HepG2 (cell line): Measurements from ENCODE around the gene YLPM1. TPM values are rescaled to one million over a fixed set of nuclear protein-coding genes. Genes with fewer than 3 reads are reported as not detected.

Experiments used
- ATAC-seq: fragments of 200-7000 bp; cut with Tn5 transposase; 3 replicates; pipeline ENCODE4 v1.9.1; 2020; ENCODE audit warnings: mild to moderate bottlenecking, moderate library complexity
- BruUV-seq: library from RNA; stranded (reverse); fragments of 400-500 nt; replicated peaks from 2 replicates; lab custom pipeline; 2021; lab: Mats Ljungman, UMichigan
- CTCF ChIA-PET: fragments of 300-600 bp; formaldehyde crosslinking; extraction: SDS; loops from one replicate; lab custom pipeline; 2021; ENCODE audit warnings: low total read pairs, inconsistent platforms, low intra/inter-chr PET ratio; lab: Yijun Ruan, JAX
- POLR2A ChIA-PET: fragments of 350-600 bp; sonication (Branson Sonifier 250); formaldehyde crosslinking; loops from one replicate; lab custom pipeline; 2020; ENCODE audit warnings: antibody characterized with exemption, inconsistent platforms; lab: Yijun Ruan, JAX
- DNase-seq: peaks from one replicate; pipeline ENCODE4 v3.0.0-alpha.2; 2015; ENCODE audit warnings: low spot score
- FAIRE-seq: peaks from 3 replicates; lab custom pipeline; 2011; peaks lifted over from hg19 to GRCh38; lab: Jason Lieb, UNC
- H2AFZ ChIP-seq: one replicate; pipeline ENCODE4 v1.6.1; 2011; ENCODE audit warnings: low read length, inconsistent platforms
- H3K27ac ChIP-seq: fragments of 300-600 bp; 3 replicates; pipeline ENCODE4 v1.8.0; 2011; ENCODE audit warnings: mixed run types, mild to moderate bottlenecking, mixed read lengths, low read length, inconsistent platforms; ENCODE audit not compliant: insufficient read depth; ENCODE audit errors: extremely low read length
- H3K27me3 ChIP-seq, 2 experiments: fragments of 200-600 bp in 1 of 2; 2 replicates in 1 of 2; 3 replicates in 1 of 2; pipeline versions ENCODE4 v1.6.0 to v1.8.0; 2011; ENCODE audit warnings: low read length in 2 of 2, mild to moderate bottlenecking in 2 of 2, moderate library complexity in 2 of 2, inconsistent platforms in 1 of 2; ENCODE audit not compliant: insufficient read depth in 2 of 2, control insufficient read depth in 1 of 2
- H3K36me3 ChIP-seq, 2 experiments: fragments of 200-600 bp in 1 of 2; replicated peaks in 1 of 2; 2 replicates in 1 of 2; 3 replicates in 1 of 2; pipeline versions ENCODE4 v1.5.1 to v1.8.0; 2011; ENCODE audit warnings: low read length in 2 of 2, inconsistent platforms in 1 of 2; ENCODE audit not compliant: insufficient read depth in 2 of 2, control insufficient read depth in 1 of 2
- H3K4me1 ChIP-seq: 2 replicates; pipeline ENCODE4 v1.5.1; 2012; ENCODE audit warnings: low read length, inconsistent platforms; ENCODE audit not compliant: insufficient read depth
- H3K4me2 ChIP-seq: 2 replicates; pipeline ENCODE4 v1.6.0; 2011; ENCODE audit warnings: low read depth, low read length, inconsistent platforms
- H3K4me3 ChIP-seq, 3 experiments: fragments of 200-600 bp in 1 of 3; sonication (generic), shearing (Covaris generic) in 1 of 3; replicated peaks in 1 of 3; 2 replicates each; pipeline ENCODE4 v1.5.1; 2011 to 2016; ENCODE audit warnings: low read length in 3 of 3, inconsistent platforms in 2 of 3, low read depth in 2 of 3, mild to moderate bottlenecking in 2 of 3, control low read depth in 1 of 3, mixed read lengths in 1 of 3; ENCODE audit not compliant: insufficient read depth in 1 of 3
- H3K79me2 ChIP-seq: one replicate; pipeline ENCODE4 v1.6.1; 2011; ENCODE audit warnings: low read length, inconsistent platforms; ENCODE audit not compliant: insufficient read depth
- H3K9ac ChIP-seq: 2 replicates; pipeline ENCODE4 v1.6.0; 2011; ENCODE audit warnings: mild to moderate bottlenecking, low read depth, low read length, inconsistent platforms; ENCODE audit not compliant: insufficient read depth
- H3K9me3 ChIP-seq: 2 replicates; pipeline ENCODE4 v1.5.1; 2012; ENCODE audit warnings: mild to moderate bottlenecking, low read length
- H4K20me1 ChIP-seq: 2 replicates; pipeline ENCODE4 v1.6.0; 2011; ENCODE audit warnings: inconsistent platforms, mild to moderate bottlenecking, low read length, moderate library complexity; ENCODE audit not compliant: insufficient read depth
- CBX2 ChIP-seq, 2 experiments: fragments of 200-600 bp in 1 of 2; sonication (generic); formaldehyde crosslinking in 1 of 2; IDR thresholded peaks; 2 replicates each; pipeline versions ENCODE4 v1.7.0 to v1.8.1; 2018 to 2022; ENCODE audit warnings: low read depth in 2 of 2, low read length in 1 of 2, mild to moderate bottlenecking in 1 of 2, missing genetic modification reagents in 1 of 2
- FOSL1 ChIP-seq: sonication (generic); formaldehyde crosslinking; IDR thresholded peaks from 2 replicates; pipeline ENCODE4 v1.9.0; 2021; ENCODE audit warnings: missing genetic modification reagents, borderline replicate concordance
- HHEX ChIP-seq: IDR thresholded peaks from 2 replicates; pipeline ENCODE4 v1.6.1; 2016; ENCODE audit warnings: control low read depth
- MATR3 ChIP-seq: sonication (generic); formaldehyde crosslinking; IDR thresholded peaks from 2 replicates; pipeline ENCODE4 v1.4.0; 2020; ENCODE audit warnings: missing genetic modification reagents
- NPAS2 ChIP-seq: sonication (generic); formaldehyde crosslinking; IDR thresholded peaks from 2 replicates; pipeline ENCODE4 v1.8.0; 2022; ENCODE audit warnings: mild to moderate bottlenecking, missing genetic modification reagents, borderline replicate concordance
- TP53 ChIP-seq: sonication (generic); formaldehyde crosslinking; conservative IDR thresholded peaks from 2 replicates; pipeline ENCODE4 v1.4.0; 2020; ENCODE audit warnings: missing genetic modification reagents
- ZNF235 ChIP-seq: sonication (generic); formaldehyde crosslinking; IDR thresholded peaks from 2 replicates; pipeline ENCODE4 v1.8.1; 2023; ENCODE audit warnings: mild to moderate bottlenecking, missing genetic modification reagents, borderline replicate concordance
- in situ Hi-C: cut with HindIII; loops from 2 replicates; pipeline ENCODE4 v1.10.0; 2017; ENCODE audit warnings: low pct_unique_long_range_greater_than_20kb; ENCODE audit not compliant: extremely low pct_ligation_motif_present
- intact Hi-C: fragments of 100-400 bp; cut with micrococcal nuclease; formaldehyde crosslinking; loops from one replicate; pipeline ENCODE4 v1.10.0; 2022; ENCODE audit not compliant: unreplicated experiment
- polyA plus RNA-seq, 8 experiments: library from polyadenylated mRNA; depleted of rRNA in 3 of 8; stranded (reverse) in 7 of 8; unstranded in 1 of 8; fragments of >200 nt; fragmentation: Illumina TruSeq in 4 of 8; extraction: Trizol in 4 of 8; gene quantifications; 2 replicates each; pipeline versions ENCODE4 v1.2.1 to v1.2.3, GENCODE V29; 2011 to 2016; ENCODE audit warnings: low read depth in 4 of 8, missing spikeins in 1 of 8, mixed read lengths in 1 of 8; ENCODE audit not compliant: insufficient read depth in 1 of 8
- total RNA-seq, 5 experiments: library from RNA; depleted of rRNA; stranded (reverse); fragments of >200 nt; fragmentation: Illumina TruSeq; extraction: Trizol; gene quantifications; 2 replicates each; pipeline ENCODE4 v1.2.3, GENCODE V29; 2016; ENCODE audit warnings: low read depth in 1 of 5
- TF ChIP-seq, protein P1 (sequence below): sonication (generic); formaldehyde crosslinking; IDR thresholded peaks from 2 replicates; pipeline ENCODE4 v1.4.0; 2020; ENCODE audit warnings: missing genetic modification reagents
- TF ChIP-seq, protein P2 (sequence below): sonication (generic); formaldehyde crosslinking; IDR thresholded peaks from 2 replicates; pipeline ENCODE4 v1.4.0; 2020; ENCODE audit warnings: mild to moderate bottlenecking, missing genetic modification reagents
- TF ChIP-seq, protein P3 (sequence below): sonication (generic); formaldehyde crosslinking; conservative IDR thresholded peaks from 2 replicates; pipeline ENCODE4 v1.8.0; 2022; ENCODE audit warnings: mild to moderate bottlenecking, moderate library complexity, missing genetic modification reagents
- TF ChIP-seq, protein P4 (sequence below): sonication (generic); formaldehyde crosslinking; IDR thresholded peaks from 2 replicates; pipeline ENCODE4 v1.5.0; 2020; ENCODE audit warnings: mild to moderate bottlenecking, missing genetic modification reagents

YLPM1 gene
- total and polyA plus RNA-seq, 2 of the 13 experiments (the other 11 are each of a cell fraction or from before 2014, with no cell fraction given): 6.7 to 21.9 TPM

DNA sequence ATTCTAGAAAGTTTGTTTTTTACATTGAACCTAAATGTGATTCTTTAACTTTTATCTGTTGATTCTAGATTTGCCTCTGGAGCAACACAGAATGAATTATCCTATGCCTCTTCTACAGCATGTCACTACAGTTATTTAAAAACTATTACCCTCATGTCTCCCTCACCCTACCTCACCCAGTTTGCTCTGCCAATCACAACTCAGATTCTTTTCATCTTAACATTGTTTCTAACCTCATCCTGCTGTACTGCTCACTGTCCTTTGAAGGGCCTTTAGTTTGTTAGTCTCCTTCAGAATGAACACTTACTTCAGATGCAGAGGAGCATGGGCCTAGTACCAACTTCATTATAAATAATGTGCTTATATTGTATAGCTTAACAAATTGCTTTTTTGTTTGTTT, 21.5 kb downstream of the YLPM1 start:
- FAIRE-seq (no peak), DNase-seq (no peak), ATAC-seq (no peak)
- ChIA-PET POLR2A (no interaction called here), CTCF (no interaction called here)
- H3K4me2 ChIP-seq: no peak overlapping the region
- no peak overlapping the region for H3K27ac ChIP-seq
- H3K9ac ChIP-seq: no peak overlapping the region
- H3K4me3 ChIP-seq: no peak overlapping the region
- TF ChIP-seq, protein P1, sequence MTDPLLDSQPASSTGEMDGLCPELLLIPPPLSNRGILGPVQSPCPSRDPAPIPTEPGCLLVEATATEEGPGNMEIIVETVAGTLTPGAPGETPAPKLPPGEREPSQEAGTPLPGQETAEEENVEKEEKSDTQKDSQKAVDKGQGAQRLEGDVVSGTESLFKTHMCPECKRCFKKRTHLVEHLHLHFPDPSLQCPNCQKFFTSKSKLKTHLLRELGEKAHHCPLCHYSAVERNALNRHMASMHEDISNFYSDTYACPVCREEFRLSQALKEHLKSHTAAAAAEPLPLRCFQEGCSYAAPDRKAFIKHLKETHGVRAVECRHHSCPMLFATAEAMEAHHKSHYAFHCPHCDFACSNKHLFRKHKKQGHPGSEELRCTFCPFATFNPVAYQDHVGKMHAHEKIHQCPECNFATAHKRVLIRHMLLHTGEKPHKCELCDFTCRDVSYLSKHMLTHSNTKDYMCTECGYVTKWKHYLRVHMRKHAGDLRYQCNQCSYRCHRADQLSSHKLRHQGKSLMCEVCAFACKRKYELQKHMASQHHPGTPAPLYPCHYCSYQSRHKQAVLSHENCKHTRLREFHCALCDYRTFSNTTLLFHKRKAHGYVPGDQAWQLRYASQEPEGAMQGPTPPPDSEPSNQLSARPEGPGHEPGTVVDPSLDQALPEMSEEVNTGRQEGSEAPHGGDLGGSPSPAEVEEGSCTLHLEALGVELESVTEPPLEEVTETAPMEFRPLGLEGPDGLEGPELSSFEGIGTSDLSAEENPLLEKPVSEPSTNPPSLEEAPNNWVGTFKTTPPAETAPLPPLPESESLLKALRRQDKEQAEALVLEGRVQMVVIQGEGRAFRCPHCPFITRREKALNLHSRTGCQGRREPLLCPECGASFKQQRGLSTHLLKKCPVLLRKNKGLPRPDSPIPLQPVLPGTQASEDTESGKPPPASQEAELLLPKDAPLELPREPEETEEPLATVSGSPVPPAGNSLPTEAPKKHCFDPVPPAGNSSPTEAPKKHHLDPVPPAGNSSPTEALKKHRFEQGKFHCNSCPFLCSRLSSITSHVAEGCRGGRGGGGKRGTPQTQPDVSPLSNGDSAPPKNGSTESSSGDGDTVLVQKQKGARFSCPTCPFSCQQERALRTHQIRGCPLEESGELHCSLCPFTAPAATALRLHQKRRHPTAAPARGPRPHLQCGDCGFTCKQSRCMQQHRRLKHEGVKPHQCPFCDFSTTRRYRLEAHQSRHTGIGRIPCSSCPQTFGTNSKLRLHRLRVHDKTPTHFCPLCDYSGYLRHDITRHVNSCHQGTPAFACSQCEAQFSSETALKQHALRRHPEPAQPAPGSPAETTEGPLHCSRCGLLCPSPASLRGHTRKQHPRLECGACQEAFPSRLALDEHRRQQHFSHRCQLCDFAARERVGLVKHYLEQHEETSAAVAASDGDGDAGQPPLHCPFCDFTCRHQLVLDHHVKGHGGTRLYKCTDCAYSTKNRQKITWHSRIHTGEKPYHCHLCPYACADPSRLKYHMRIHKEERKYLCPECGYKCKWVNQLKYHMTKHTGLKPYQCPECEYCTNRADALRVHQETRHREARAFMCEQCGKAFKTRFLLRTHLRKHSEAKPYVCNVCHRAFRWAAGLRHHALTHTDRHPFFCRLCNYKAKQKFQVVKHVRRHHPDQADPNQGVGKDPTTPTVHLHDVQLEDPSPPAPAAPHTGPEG: no peak
- TF ChIP-seq NPAS2 (CRISPR knock-in tag) (no peak), FOSL1 (CRISPR knock-in tag) (no peak), HHEX (CRISPR knock-in tag) (no peak), ZNF235 (CRISPR knock-in tag) (no peak), TP53 (CRISPR knock-in tag) (no peak), MATR3 (no peak), CBX2 (IDR thresholded peaks at IDR 0.05; ENCODE audit: low read depth, low read length) (no peak), CBX2 (CRISPR knock-in tag; IDR thresholded peaks at IDR 0.05; ENCODE audit: low read depth) (no peak)
- TF ChIP-seq, protein P2, sequence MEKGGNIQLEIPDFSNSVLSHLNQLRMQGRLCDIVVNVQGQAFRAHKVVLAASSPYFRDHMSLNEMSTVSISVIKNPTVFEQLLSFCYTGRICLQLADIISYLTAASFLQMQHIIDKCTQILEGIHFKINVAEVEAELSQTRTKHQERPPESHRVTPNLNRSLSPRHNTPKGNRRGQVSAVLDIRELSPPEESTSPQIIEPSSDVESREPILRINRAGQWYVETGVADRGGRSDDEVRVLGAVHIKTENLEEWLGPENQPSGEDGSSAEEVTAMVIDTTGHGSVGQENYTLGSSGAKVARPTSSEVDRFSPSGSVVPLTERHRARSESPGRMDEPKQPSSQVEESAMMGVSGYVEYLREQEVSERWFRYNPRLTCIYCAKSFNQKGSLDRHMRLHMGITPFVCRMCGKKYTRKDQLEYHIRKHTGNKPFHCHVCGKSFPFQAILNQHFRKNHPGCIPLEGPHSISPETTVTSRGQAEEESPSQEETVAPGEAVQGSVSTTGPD (CRISPR knock-in tag): no peak
- TF ChIP-seq, protein P3, sequence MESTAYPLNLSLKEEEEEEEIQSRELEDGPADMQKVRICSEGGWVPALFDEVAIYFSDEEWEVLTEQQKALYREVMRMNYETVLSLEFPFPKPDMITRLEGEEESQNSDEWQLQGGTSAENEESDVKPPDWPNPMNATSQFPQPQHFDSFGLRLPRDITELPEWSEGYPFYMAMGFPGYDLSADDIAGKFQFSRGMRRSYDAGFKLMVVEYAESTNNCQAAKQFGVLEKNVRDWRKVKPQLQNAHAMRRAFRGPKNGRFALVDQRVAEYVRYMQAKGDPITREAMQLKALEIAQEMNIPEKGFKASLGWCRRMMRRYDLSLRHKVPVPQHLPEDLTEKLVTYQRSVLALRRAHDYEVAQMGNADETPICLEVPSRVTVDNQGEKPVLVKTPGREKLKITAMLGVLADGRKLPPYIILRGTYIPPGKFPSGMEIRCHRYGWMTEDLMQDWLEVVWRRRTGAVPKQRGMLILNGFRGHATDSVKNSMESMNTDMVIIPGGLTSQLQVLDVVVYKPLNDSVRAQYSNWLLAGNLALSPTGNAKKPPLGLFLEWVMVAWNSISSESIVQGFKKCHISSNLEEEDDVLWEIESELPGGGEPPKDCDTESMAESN (CRISPR knock-in tag): no peak
- TF ChIP-seq, protein P4, sequence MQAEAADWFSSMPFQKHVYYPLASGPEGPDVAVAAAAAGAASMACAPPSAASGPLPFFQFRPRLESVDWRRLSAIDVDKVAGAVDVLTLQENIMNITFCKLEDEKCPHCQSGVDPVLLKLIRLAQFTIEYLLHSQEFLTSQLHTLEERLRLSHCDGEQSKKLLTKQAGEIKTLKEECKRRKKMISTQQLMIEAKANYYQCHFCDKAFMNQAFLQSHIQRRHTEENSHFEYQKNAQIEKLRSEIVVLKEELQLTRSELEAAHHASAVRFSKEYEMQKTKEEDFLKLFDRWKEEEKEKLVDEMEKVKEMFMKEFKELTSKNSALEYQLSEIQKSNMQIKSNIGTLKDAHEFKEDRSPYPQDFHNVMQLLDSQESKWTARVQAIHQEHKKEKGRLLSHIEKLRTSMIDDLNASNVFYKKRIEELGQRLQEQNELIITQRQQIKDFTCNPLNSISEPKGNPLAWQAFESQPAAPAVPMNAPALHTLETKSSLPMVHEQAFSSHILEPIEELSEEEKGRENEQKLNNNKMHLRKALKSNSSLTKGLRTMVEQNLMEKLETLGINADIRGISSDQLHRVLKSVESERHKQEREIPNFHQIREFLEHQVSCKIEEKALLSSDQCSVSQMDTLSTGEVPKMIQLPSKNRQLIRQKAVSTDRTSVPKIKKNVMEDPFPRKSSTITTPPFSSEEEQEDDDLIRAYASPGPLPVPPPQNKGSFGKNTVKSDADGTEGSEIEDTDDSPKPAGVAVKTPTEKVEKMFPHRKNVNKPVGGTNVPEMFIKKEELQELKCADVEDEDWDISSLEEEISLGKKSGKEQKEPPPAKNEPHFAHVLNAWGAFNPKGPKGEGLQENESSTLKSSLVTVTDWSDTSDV (CRISPR knock-in tag): no peak
- H2AFZ ChIP-seq: no peak overlapping the region
- no peaks in the 10 kb centered on the region for H3K9me3 ChIP-seq
- no peaks in the 10 kb centered on the region for H4K20me1 ChIP-seq
- in situ Hi-C loops (loop anchor here (25.0 kb wide), 1 partner anchor 172 kb away; the partner anchor contains the start of gene LTBP2), intact Hi-C loops (no loop called here)
- H3K27me3 ChIP-seq: no peaks in the 10 kb centered on the region
- H3K36me3 ChIP-seq: peaks cover 23 to 83% of the 10 kb centered on the region in 2 experiments
- H3K79me2 ChIP-seq: no peaks in the 10 kb centered on the region
- TSS peak; percentile 25 for BruUV-seq
- no peaks in the 10 kb centered on the region for H3K4me1 ChIP-seq
